OCI-LY1 (cell line): Measurements from ENCODE around the gene SLC2A4RG.

ENCODE experiments used
- H2AFZ ChIP-seq: fragments of 200-600 bp; sonication (generic), shearing (Covaris generic); 2 replicates; pipeline ENCODE4 v1.6.0; 2014; ENCODE audit warnings: antibody characterized with exemption, mild to moderate bottlenecking, low read length
- H3F3A ChIP-seq: fragments of 200-600 bp; sonication (generic), shearing (Covaris generic); 2 replicates; pipeline ENCODE4 v1.6.0; 2014; ENCODE audit warnings: mild to moderate bottlenecking, antibody characterized with exemption, low read length, moderate library complexity; ENCODE audit not compliant: insufficient read depth
- H3K27ac ChIP-seq: fragments of 200-600 bp; sonication (generic); 2 replicates; pipeline ENCODE4 v1.5.1; 2014; ENCODE audit warnings: low read length, mixed run types, mild to moderate bottlenecking, low read depth; ENCODE audit not compliant: poor library complexity, severe bottlenecking
- H3K27me3 ChIP-seq: fragments of 200-600 bp; sonication (generic); 2 replicates; pipeline ENCODE4 v1.6.0; 2014; ENCODE audit warnings: antibody characterized with exemption, mild to moderate bottlenecking, low read length, moderate library complexity; ENCODE audit not compliant: insufficient read depth
- H3K36me3 ChIP-seq: fragments of 200-600 bp; sonication (generic); 2 replicates; pipeline ENCODE4 v1.6.1; 2014; ENCODE audit warnings: mild to moderate bottlenecking, antibody characterized with exemption, low read length, moderate library complexity, mixed read lengths; ENCODE audit not compliant: insufficient read depth
- H3K4me1 ChIP-seq: fragments of 200-600 bp; sonication (generic); 2 replicates; pipeline ENCODE4 v1.5.1; 2014; ENCODE audit warnings: mild to moderate bottlenecking, low read length, moderate library complexity; ENCODE audit not compliant: insufficient read depth, severe bottlenecking
- H3K4me2 ChIP-seq: fragments of 200-600 bp; sonication (generic), shearing (Covaris generic); 2 replicates; pipeline ENCODE4 v1.6.1; 2014; ENCODE audit warnings: low read length
- H3K4me3 ChIP-seq: fragments of 200-600 bp; sonication (generic); 2 replicates; pipeline ENCODE4 v1.5.1; 2014; ENCODE audit warnings: low read length, low read depth, mild to moderate bottlenecking, mixed read lengths; ENCODE audit not compliant: poor library complexity, severe bottlenecking
- H3K79me2 ChIP-seq: fragments of 200-600 bp; shearing (Covaris generic); 2 replicates; pipeline ENCODE4 v1.6.1; 2016; ENCODE audit warnings: mixed run types, low read length, mixed read lengths; ENCODE audit not compliant: insufficient read depth
- H3K9ac ChIP-seq: fragments of 200-600 bp; sonication (generic), shearing (Covaris generic); 2 replicates; pipeline ENCODE4 v1.6.1; 2014; ENCODE audit warnings: mild to moderate bottlenecking, low read length, mixed read lengths
- H3K9me2 ChIP-seq: fragments of 200-600 bp; sonication (generic), shearing (Covaris generic); 2 replicates; pipeline ENCODE4 v1.6.1; 2014; ENCODE audit warnings: low read depth, mild to moderate bottlenecking, low read length, mixed read lengths
- H3K9me3 ChIP-seq: fragments of 200-600 bp; shearing (Covaris generic); 2 replicates; pipeline ENCODE4 v1.6.1; 2014; ENCODE audit warnings: low read length, mixed read lengths
- H4K20me1 ChIP-seq: fragments of 200-600 bp; sonication (generic), shearing (Covaris generic); 2 replicates; pipeline ENCODE4 v1.6.0; 2016; ENCODE audit warnings: mild to moderate bottlenecking, low read length; ENCODE audit not compliant: insufficient read depth
- EZH2 ChIP-seq: fragments of 200-600 bp; sonication (generic), shearing (Covaris generic); IDR thresholded peaks from 2 replicates; pipeline ENCODE4 v1.8.0; 2017; ENCODE audit warnings: borderline replicate concordance, mixed run types, mild to moderate bottlenecking, antibody characterized with exemption, low read length, moderate library complexity, mixed read lengths
- TF ChIP-seq, protein P1 (sequence below): fragments of 200-600 bp; sonication (generic), shearing (Covaris generic); IDR thresholded peaks from 2 replicates; pipeline ENCODE4 v1.5.1; 2017; ENCODE audit warnings: mild to moderate bottlenecking, antibody characterized with exemption, low read length, moderate library complexity, mixed read lengths

Gene SLC2A4RG

GRCh38 chr20:63755933-63756647 lies 16.5 kb downstream of the SLC2A4RG start:
- Histone ChIP-seq H2AFZ (no peak overlapping the region), H3K79me2 (no peaks in the 10 kb centered on the region), H3K27ac (no peak overlapping the region), H3K9me3 (no peaks in the 10 kb centered on the region), H3K4me2 (no peak overlapping the region), H3F3A (no peaks in the 10 kb centered on the region), H3K27me3 (peaks cover 12% of the 10 kb centered on the region; the same call in 1 of the 2 replicates), H3K9ac (no peak overlapping the region), H3K4me3 (no peak overlapping the region), H3K36me3 (no peaks in the 10 kb centered on the region), H4K20me1 (no peaks in the 10 kb centered on the region), H3K4me1 (no peaks in the 10 kb centered on the region), H3K9me2 (no peaks in the 10 kb centered on the region)
- TF ChIP-seq, protein P1, sequence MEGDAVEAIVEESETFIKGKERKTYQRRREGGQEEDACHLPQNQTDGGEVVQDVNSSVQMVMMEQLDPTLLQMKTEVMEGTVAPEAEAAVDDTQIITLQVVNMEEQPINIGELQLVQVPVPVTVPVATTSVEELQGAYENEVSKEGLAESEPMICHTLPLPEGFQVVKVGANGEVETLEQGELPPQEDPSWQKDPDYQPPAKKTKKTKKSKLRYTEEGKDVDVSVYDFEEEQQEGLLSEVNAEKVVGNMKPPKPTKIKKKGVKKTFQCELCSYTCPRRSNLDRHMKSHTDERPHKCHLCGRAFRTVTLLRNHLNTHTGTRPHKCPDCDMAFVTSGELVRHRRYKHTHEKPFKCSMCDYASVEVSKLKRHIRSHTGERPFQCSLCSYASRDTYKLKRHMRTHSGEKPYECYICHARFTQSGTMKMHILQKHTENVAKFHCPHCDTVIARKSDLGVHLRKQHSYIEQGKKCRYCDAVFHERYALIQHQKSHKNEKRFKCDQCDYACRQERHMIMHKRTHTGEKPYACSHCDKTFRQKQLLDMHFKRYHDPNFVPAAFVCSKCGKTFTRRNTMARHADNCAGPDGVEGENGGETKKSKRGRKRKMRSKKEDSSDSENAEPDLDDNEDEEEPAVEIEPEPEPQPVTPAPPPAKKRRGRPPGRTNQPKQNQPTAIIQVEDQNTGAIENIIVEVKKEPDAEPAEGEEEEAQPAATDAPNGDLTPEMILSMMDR: no peak
- no peak for TF ChIP-seq EZH2

GRCh38 chr20:63756648-63756991 lies 17.0 kb downstream of the SLC2A4RG start:
- no peak overlapping the region for H3K4me2 ChIP-seq
- H3K4me1 ChIP-seq: no peaks in the 10 kb centered on the region
- no peaks in the 10 kb centered on the region for H3K36me3 ChIP-seq
- no peaks in the 10 kb centered on the region for H3K9me3 ChIP-seq
- H2AFZ ChIP-seq: no peak overlapping the region
- no peaks in the 10 kb centered on the region for H3K9me2 ChIP-seq
- H3K27me3 ChIP-seq: peaks cover 12% of the 10 kb centered on the region; the same call in 1 of the 2 replicates
- no peak overlapping the region for H3K4me3 ChIP-seq
- H3K79me2 ChIP-seq: no peaks in the 10 kb centered on the region
- H4K20me1 ChIP-seq: no peaks in the 10 kb centered on the region
- H3F3A ChIP-seq: no peaks in the 10 kb centered on the region
- H3K9ac ChIP-seq: no peak overlapping the region
- no peak overlapping the region for H3K27ac ChIP-seq
- TF ChIP-seq, protein P1: no peak
- no peak for TF ChIP-seq EZH2

GRCh38 chr20:63758152-63758551 lies 18.6 kb downstream of the SLC2A4RG start:
- H3F3A ChIP-seq: no peaks in the 10 kb centered on the region
- H3K4me3 ChIP-seq: no peak overlapping the region
- no peak overlapping the region for H3K9ac ChIP-seq
- no peak overlapping the region for H3K27ac ChIP-seq
- peaks cover 12% of the 10 kb centered on the region; the same call in 1 of the 2 replicates for H3K27me3 ChIP-seq
- H3K4me2 ChIP-seq: no peak overlapping the region
- no peak overlapping the region for H2AFZ ChIP-seq
- TF ChIP-seq, protein P1: no peak
- no peak for TF ChIP-seq EZH2
- no peaks in the 10 kb centered on the region for H4K20me1 ChIP-seq
- H3K79me2 ChIP-seq: no peaks in the 10 kb centered on the region
- H3K36me3 ChIP-seq: no peaks in the 10 kb centered on the region
- H3K9me3 ChIP-seq: no peaks in the 10 kb centered on the region
- H3K9me2 ChIP-seq: no peaks in the 10 kb centered on the region
- H3K4me1 ChIP-seq: no peaks in the 10 kb centered on the region
